GM13977 (cell line): ENCODE data around the gene ZMIZ1.

Experiments used
- DNase-seq: peaks from one replicate; pipeline ENCODE4 v3.0.0; 2012; ENCODE audit warnings: low spot score
- CTCF ChIP-seq: IDR thresholded peaks from 2 replicates; pipeline ENCODE4 v1.5.1; 2012; ENCODE audit warnings: mild to moderate bottlenecking, control low read depth; ENCODE audit not compliant: insufficient read depth; ENCODE audit errors: extremely low read depth, missing control alignments
- in situ Hi-C: fragments of 300-500 bp; cut with MboI; formaldehyde crosslinking; loops from one replicate; pipeline ENCODE4 v1.12.0; 2022; ENCODE audit warnings: low sequenced_read_pairs, low pct_unique_long_range_greater_than_20kb, mixed read lengths, inconsistent platforms; ENCODE audit not compliant: unreplicated experiment

The ZMIZ1 gene

GRCh38 chr10:79304479-79305087, 235.8 kb downstream of the ZMIZ1 start:
- in situ Hi-C loops = no loop called here
- DNase-seq = no peak
- TF ChIP-seq CTCF = no peak

- no peak for TF ChIP-seq CTCF
- in situ Hi-C loops = no loop called here
- no peak for DNase-seq
Observed at GRCh38 chr10:79305515-79305914, 236.7 kb downstream of the ZMIZ1 start.

GRCh38 chr10:79305988-79306387, 237.2 kb downstream of the ZMIZ1 start:
- in situ Hi-C loops = no loop called here
- no peak for DNase-seq
- no peak for TF ChIP-seq CTCF

- in situ Hi-C loops = no loop called here
- TF ChIP-seq CTCF = no peak
- DNase-seq = no peak
Observed at GRCh38 chr10:79306644-79307220, 238.0 kb downstream of the ZMIZ1 start.

- no peak for TF ChIP-seq CTCF
- in situ Hi-C loops = no loop called here
- no peak for DNase-seq
Observed at GRCh38 chr10:79308016-79308415, 239.2 kb downstream of the ZMIZ1 start.

GRCh38 chr10:79308969-79309665, 240.4 kb downstream of the ZMIZ1 start:
- no peak for DNase-seq
- TF ChIP-seq CTCF = no peak
- in situ Hi-C loops = no loop called here
